ENCODE data around the gene LRFN2. TPM values are rescaled to one million over a fixed set of nuclear protein-coding genes. Genes with fewer than 3 reads are reported as not detected.

Gene LRFN2
- total and polyA plus RNA-seq, 2 experiments from 2014 or later = 0.29 to 2.5 TPM

GRCh38 chr6:40523505-40524172 lies 63.5 kb downstream of the LRFN2 start:
- Mint-ChIP-seq H3K27ac (peak overlapping the region; percentile 83; the same call in 1 of the 2 replicates), H3K9me3 (no peaks in the 10 kb centered on the region), H3K36me3 (ENCODE audit: low read depth) (no peaks in the 10 kb centered on the region), H3K27me3 (ENCODE audit: insufficient read depth, low read depth, poor library complexity) (peaks cover 2% of the 10 kb centered on the region), H3K4me3 (peak overlapping the region; percentile 46; the same call in 2 of the 3 replicates), H3K4me1 (peaks cover 54% of the 10 kb centered on the region)
- TF ChIP-seq ZNF331 (CRISPR knock-in tag; IDR thresholded peaks at IDR 0.05; ENCODE audit: low read depth) (no peak), REST (IDR thresholded peaks at IDR 0.05; ENCODE audit: unreplicated experiment) (no peak), EZH2 (IDR thresholded peaks at IDR 0.05; ENCODE audit: low read depth, unreplicated experiment) (no peak), POLR2AphosphoS5 (IDR thresholded peaks at IDR 0.05; ENCODE audit: low read depth) (no peak), JUNB (IDR thresholded peaks at IDR 0.05; ENCODE audit: unreplicated experiment) (no peak)
- no peaks in the 10 kb centered on the region for H3K36me3 ChIP-seq (ENCODE audit: insufficient read depth)
- H3K79me2 ChIP-seq (replicated peaks; ENCODE audit: insufficient read depth) = no peaks in the 10 kb centered on the region
- ATAC-seq (peak; percentile 70), DNase-seq (ENCODE audit: low spot score) (peak; percentile 46)
- H3K4me3 ChIP-seq = peak overlapping the region; percentile 43
- H2AFZ ChIP-seq = no peak overlapping the region
- no peaks in the 10 kb centered on the region for H4K20me1 ChIP-seq (replicated peaks; ENCODE audit: insufficient read depth)
- peaks cover 41% of the 10 kb centered on the region for H3K4me1 ChIP-seq (ENCODE audit: insufficient read depth)
- H3F3A ChIP-seq (replicated peaks; ENCODE audit: low read depth) = peaks cover 9% of the 10 kb centered on the region; the same call in 1 of the 2 replicates
- no peaks in the 10 kb centered on the region for H3K9me2 ChIP-seq (ENCODE audit: insufficient read depth)
- no peaks in the 10 kb centered on the region for H3K27me3 ChIP-seq (ENCODE audit: insufficient read depth)
- H3K27ac ChIP-seq (ENCODE audit: low read depth) = peak overlapping the region; percentile 37; the same call in 1 of the 2 replicates
- H3K4me2 ChIP-seq = peak overlapping the region; percentile 77

- H3K79me2 ChIP-seq (replicated peaks; ENCODE audit: insufficient read depth) = no peaks in the 10 kb centered on the region
- Mint-ChIP-seq H3K4me1 (peaks cover 48% of the 10 kb centered on the region), H3K36me3 (ENCODE audit: low read depth) (no peaks in the 10 kb centered on the region), H3K4me3 (no peak overlapping the region), H3K27ac (no peak overlapping the region), H3K9me3 (no peaks in the 10 kb centered on the region; the same call in 2 of the 3 replicates), H3K27me3 (ENCODE audit: insufficient read depth, low read depth, poor library complexity) (peaks cover 4% of the 10 kb centered on the region)
- no peak overlapping the region for H2AFZ ChIP-seq
- H3F3A ChIP-seq (replicated peaks; ENCODE audit: low read depth) = peaks cover 9% of the 10 kb centered on the region; the same call in 1 of the 2 replicates
- no peak overlapping the region for H3K4me2 ChIP-seq
- ATAC-seq (no peak), DNase-seq (ENCODE audit: low spot score) (no peak)
- H3K36me3 ChIP-seq (ENCODE audit: insufficient read depth) = no peaks in the 10 kb centered on the region
- peaks cover 41% of the 10 kb centered on the region for H3K4me1 ChIP-seq (ENCODE audit: insufficient read depth)
- H3K4me3 ChIP-seq = no peak overlapping the region
- no peaks in the 10 kb centered on the region for H3K27me3 ChIP-seq (ENCODE audit: insufficient read depth)
- no peak for TF ChIP-seq STAT1 (IDR thresholded peaks at IDR 0.05; ENCODE audit: unreplicated experiment)
- TF ChIP-seq CTCF (conservative IDR thresholded peaks at IDR 0.05; ENCODE audit: low read depth in 2 of 2) = peak; percentile 14 to 22; a peak in 2 of 4 replicates
- H3K27ac ChIP-seq (ENCODE audit: low read depth) = no peak overlapping the region
- H3K9me2 ChIP-seq (ENCODE audit: insufficient read depth) = no peaks in the 10 kb centered on the region
- no peaks in the 10 kb centered on the region for H4K20me1 ChIP-seq (replicated peaks; ENCODE audit: insufficient read depth)
Observed at GRCh38 chr6:40521496-40521895, 65.7 kb downstream of the LRFN2 start.

All from GM23338 (cell line).